Calu3 (cell line): ENCODE results near the gene CGB5. TPM values are rescaled to one million over a fixed set of nuclear protein-coding genes. Genes with fewer than 3 reads are reported as not detected.

Experiments used
- BruUV-seq: library from RNA; stranded (reverse); fragments of 400-500 nt; replicated peaks from 2 replicates; lab custom pipeline; 2021; lab: Mats Ljungman, UMichigan
- CTCF ChIA-PET: fragments of 300-600 bp; sonication (Branson Sonifier 250); formaldehyde crosslinking; loops from one replicate; lab custom pipeline; 2022; ENCODE audit warnings: antibody characterized with exemption; lab: Charles Lee
- DNase-seq: peaks from one replicate; pipeline ENCODE4 v3.0.0; 2022
- H3K27ac Mint-ChIP-seq: one replicate; pipeline ENCODE4 v1.8.0; 2022; ENCODE audit warnings: mixed read lengths; ENCODE audit not compliant: unreplicated experiment
- H3K27me3 Mint-ChIP-seq: one replicate; pipeline ENCODE4 v1.8.0; 2022; ENCODE audit warnings: mixed read lengths; ENCODE audit not compliant: unreplicated experiment
- H3K36me3 Mint-ChIP-seq: one replicate; pipeline ENCODE4 v1.8.0; 2022; ENCODE audit warnings: mild to moderate bottlenecking, moderate library complexity, mixed read lengths; ENCODE audit not compliant: insufficient read depth, unreplicated experiment
- H3K4me1 Mint-ChIP-seq: one replicate; pipeline ENCODE4 v1.8.0; 2022; ENCODE audit warnings: mild to moderate bottlenecking, low read depth, mixed read lengths; ENCODE audit not compliant: unreplicated experiment
- H3K4me3 Mint-ChIP-seq: one replicate; pipeline ENCODE4 v1.8.0; 2022; ENCODE audit warnings: mild to moderate bottlenecking, low read depth, moderate library complexity, mixed read lengths; ENCODE audit not compliant: unreplicated experiment
- H3K9me3 Mint-ChIP-seq: one replicate; pipeline ENCODE4 v1.8.0; 2022; ENCODE audit warnings: low read depth, mixed read lengths; ENCODE audit not compliant: unreplicated experiment
- intact Hi-C: fragments of 100-400 bp; cut with micrococcal nuclease; formaldehyde crosslinking; loops from one replicate; pipeline ENCODE4 v1.10.0; 2022; ENCODE audit not compliant: unreplicated experiment
- total RNA-seq: library from RNA; stranded (reverse); gene quantifications from 2 replicates; pipeline ENCODE4 v1.2.3, GENCODE V29; 2022
- TF ChIP-seq, protein P1 (sequence below): fragments of 200-600 bp; IDR thresholded peaks from one replicate; pipeline ENCODE4 v1.8.0; 2022; ENCODE audit warnings: antibody characterized with exemption; ENCODE audit not compliant: unreplicated experiment

Gene CGB5
- total RNA-seq, 1 experiment from 2014 or later: 3.3 TPM

GRCh38 chr19:49010453-49010852, 33.2 kb upstream of the CGB5 start:
- BruUV-seq: no TSS peak
- Mint-ChIP-seq H3K36me3 (peaks cover 69% of the 10 kb centered on the region), H3K9me3 (no peaks in the 10 kb centered on the region), H3K27ac (no peak overlapping the region), H3K4me3 (no peak overlapping the region), H3K27me3 (no peaks in the 10 kb centered on the region), H3K4me1 (no peaks in the 10 kb centered on the region)
- TF ChIP-seq, protein P1, sequence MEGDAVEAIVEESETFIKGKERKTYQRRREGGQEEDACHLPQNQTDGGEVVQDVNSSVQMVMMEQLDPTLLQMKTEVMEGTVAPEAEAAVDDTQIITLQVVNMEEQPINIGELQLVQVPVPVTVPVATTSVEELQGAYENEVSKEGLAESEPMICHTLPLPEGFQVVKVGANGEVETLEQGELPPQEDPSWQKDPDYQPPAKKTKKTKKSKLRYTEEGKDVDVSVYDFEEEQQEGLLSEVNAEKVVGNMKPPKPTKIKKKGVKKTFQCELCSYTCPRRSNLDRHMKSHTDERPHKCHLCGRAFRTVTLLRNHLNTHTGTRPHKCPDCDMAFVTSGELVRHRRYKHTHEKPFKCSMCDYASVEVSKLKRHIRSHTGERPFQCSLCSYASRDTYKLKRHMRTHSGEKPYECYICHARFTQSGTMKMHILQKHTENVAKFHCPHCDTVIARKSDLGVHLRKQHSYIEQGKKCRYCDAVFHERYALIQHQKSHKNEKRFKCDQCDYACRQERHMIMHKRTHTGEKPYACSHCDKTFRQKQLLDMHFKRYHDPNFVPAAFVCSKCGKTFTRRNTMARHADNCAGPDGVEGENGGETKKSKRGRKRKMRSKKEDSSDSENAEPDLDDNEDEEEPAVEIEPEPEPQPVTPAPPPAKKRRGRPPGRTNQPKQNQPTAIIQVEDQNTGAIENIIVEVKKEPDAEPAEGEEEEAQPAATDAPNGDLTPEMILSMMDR: no peak
- intact Hi-C loops: no loop called here
- CTCF ChIA-PET: interaction anchor here (1.2 to 1.5 kb wide), 2 partner anchors 9 to 188 kb away, joined by 3 read pairs; no protein-coding TSS in a partner anchor
- no peak for DNase-seq

DNA sequence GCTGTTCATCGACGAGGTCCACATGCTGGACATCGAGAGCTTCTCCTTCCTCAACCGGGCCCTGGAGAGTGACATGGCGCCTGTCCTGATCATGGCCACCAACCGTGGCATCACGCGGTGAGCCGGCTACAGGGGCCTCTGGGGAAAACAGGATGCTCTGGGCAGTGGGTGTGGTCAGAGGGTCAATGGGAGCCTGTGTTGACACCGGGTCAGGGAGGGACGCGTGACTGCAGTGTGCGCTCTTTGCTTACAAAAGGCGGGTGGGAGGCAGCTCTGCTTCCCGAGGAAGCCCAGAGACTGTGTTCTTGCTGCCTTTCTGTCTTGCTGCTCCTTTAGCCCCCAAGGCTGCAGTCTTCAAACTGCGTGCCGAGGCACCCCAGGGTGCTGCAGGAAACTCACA, 32.5 kb upstream of the CGB5 start:
- CTCF ChIA-PET: no interaction called here
- BruUV-seq: no TSS peak
- no peak for DNase-seq
- peaks cover 70% of the 10 kb centered on the region for H3K36me3 Mint-ChIP-seq
- intact Hi-C loops: no loop called here
- TF ChIP-seq, protein P1: no peak
- H3K4me1 Mint-ChIP-seq: no peaks in the 10 kb centered on the region
- no peak overlapping the region for H3K4me3 Mint-ChIP-seq
- no peaks in the 10 kb centered on the region for H3K9me3 Mint-ChIP-seq
- no peaks in the 10 kb centered on the region for H3K27me3 Mint-ChIP-seq
- no peak overlapping the region for H3K27ac Mint-ChIP-seq

DNA sequence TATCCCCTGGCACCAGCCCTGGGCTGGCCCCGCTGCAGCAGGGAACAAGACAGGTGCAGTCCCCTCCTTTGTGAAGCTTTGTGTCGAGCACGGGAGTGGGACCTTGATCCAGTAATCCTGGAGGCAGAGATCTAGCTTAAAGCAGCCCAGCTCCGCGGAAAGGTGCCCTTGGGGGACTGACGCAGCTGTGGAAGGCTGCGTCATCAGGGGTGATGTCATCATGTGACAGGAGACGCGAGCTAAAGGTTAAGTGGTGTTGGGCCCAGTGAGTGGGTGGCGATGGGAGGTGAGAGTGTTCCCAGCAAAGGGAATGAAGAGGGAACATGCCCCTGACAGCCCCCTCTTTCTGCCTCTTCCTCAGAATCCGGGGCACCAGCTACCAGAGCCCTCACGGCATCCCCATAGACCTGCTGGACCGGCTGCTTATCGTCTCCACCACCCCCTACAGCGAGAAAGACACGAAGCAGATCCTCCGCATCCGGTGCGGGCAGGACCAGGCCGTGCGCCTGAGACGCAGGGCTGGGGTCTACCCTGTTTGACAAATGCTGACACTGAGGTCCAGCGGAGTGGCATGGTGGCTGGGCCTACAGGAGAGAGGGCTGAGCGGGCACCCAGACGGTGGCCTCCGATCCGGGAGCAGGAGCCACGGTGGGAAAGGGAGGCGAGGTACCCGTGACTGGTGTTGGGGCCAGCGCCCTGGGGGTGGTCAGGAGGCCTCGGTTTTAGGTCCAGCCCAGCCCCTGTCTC, 29.4 kb upstream of the CGB5 start:
- CTCF ChIA-PET: no interaction called here
- Mint-ChIP-seq H3K9me3 (no peaks in the 10 kb centered on the region), H3K27ac (no peak overlapping the region), H3K4me1 (peaks cover 6% of the 10 kb centered on the region), H3K36me3 (peaks cover 85% of the 10 kb centered on the region), H3K27me3 (no peaks in the 10 kb centered on the region), H3K4me3 (no peak overlapping the region)
- TF ChIP-seq, protein P1: no peak
- BruUV-seq: no TSS peak
- intact Hi-C loops: no loop called here
- DNase-seq: no peak

DNA sequence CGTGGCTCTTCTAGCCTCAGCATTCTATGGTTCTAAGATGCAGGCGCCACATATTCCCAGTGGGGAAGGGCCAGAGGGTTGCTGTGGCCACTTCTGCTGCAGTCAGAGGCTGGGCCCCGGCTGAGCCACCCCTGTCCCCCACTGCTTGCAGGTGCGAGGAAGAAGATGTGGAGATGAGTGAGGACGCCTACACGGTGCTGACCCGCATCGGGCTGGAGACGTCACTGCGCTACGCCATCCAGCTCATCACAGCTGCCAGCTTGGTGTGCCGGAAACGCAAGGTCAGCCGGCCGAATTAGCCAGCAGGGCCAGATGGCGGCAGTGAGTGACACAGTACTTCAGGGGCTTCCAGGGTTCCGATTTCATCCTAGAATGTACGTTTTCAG, 28.8 kb upstream of the CGB5 start:
- intact Hi-C loops: no loop called here
- TF ChIP-seq, protein P1: no peak
- Mint-ChIP-seq H3K36me3 (peaks cover 85% of the 10 kb centered on the region), H3K27ac (peak overlapping the region; percentile 15), H3K4me3 (no peak overlapping the region), H3K27me3 (peaks cover 4% of the 10 kb centered on the region), H3K9me3 (no peaks in the 10 kb centered on the region), H3K4me1 (peaks cover 11% of the 10 kb centered on the region)
- DNase-seq: no peak
- CTCF ChIA-PET: no interaction called here
- no TSS peak for BruUV-seq
